HG02840 (cell line): ENCODE results near the gene TTC34.

ENCODE experiments used
- ATAC-seq: cut with Tn5 transposase; IDR thresholded peaks from one replicate; pipeline ENCODE4 v1.9.1; 2021; ENCODE audit warnings: mild to moderate bottlenecking, moderate library complexity, moderate number of reproducible peaks; ENCODE audit not compliant: unreplicated experiment, low FRiP score

The TTC34 gene

GRCh38 chr1:2814511-2815075 lies 13.1 kb upstream of the TTC34 start:
- ATAC-seq: no peak

- no peak for ATAC-seq
Measured at GRCh38 chr1:2812939-2813653, 11.6 kb upstream of the TTC34 start.

- no peak for ATAC-seq
Measured at GRCh38 chr1:2812136-2812535, 10.6 kb upstream of the TTC34 start.

GRCh38 chr1:2811533-2811918 lies 10.0 kb upstream of the TTC34 start:
- ATAC-seq: no peak

- no peak for ATAC-seq
Measured at GRCh38 chr1:2810899-2811532, 9.5 kb upstream of the TTC34 start.

GRCh38 chr1:2810281-2810680 lies 8.8 kb upstream of the TTC34 start:
- no peak for ATAC-seq

- ATAC-seq: no peak
Measured at GRCh38 chr1:2809656-2810055, 8.2 kb upstream of the TTC34 start.

- no peak for ATAC-seq
Measured at GRCh38 chr1:2808831-2809605, 7.5 kb upstream of the TTC34 start.

GRCh38 chr1:2808386-2808705 lies 6.9 kb upstream of the TTC34 start:
- no peak for ATAC-seq

GRCh38 chr1:2807678-2808385 lies 6.3 kb upstream of the TTC34 start:
- ATAC-seq: no peak

GRCh38 chr1:2807036-2807435 lies 5.5 kb upstream of the TTC34 start:
- ATAC-seq: no peak

- ATAC-seq: no peak
Measured at GRCh38 chr1:2806591-2806990, 5.1 kb upstream of the TTC34 start.

- no peak for ATAC-seq
Measured at GRCh38 chr1:2805801-2806430, 4.4 kb upstream of the TTC34 start.

- ATAC-seq: no peak
Measured at GRCh38 chr1:2804628-2805351, 3.3 kb upstream of the TTC34 start.

- no peak for ATAC-seq
Measured at GRCh38 chr1:2803931-2804627, 2.6 kb upstream of the TTC34 start.

GRCh38 chr1:2803086-2803930 lies 1.8 kb upstream of the TTC34 start:
- no peak for ATAC-seq

- no peak for ATAC-seq
Measured at GRCh38 chr1:2802421-2802961, 998 bp upstream of the TTC34 start.

GRCh38 chr1:2801046-2801445 lies 447 bp downstream of the TTC34 start:
- no peak for ATAC-seq
